Femur (tissue), 1 donor: ENCODE results near the gene B3GAT3.
"Not testable (repeated sequence)": the region's sequence is repeated elsewhere in the genome, so short reads cannot be mapped to it uniquely, and the experiment has no call there.

Experiments used
- DNase-seq: peaks from one replicate; pipeline ENCODE4 v3.0.0-alpha.2; 2017

B3GAT3 gene

GRCh38 chr11:62645946-62646824 lies 24.4 kb upstream of the B3GAT3 start, which contains the start of gene GANAB:
GANAB (minus strand) TSS chr11:62646613; CDS start chr11:62646599, 14 bp downstream.
- DNase-seq = peak; percentile 99

GRCh38 chr11:62645671-62645945 lies 23.8 kb upstream of the B3GAT3 start:
- DNase-seq = no peak

GRCh38 chr11:62644220-62644619 lies 22.4 kb upstream of the B3GAT3 start:
- no peak for DNase-seq

- no peak for DNase-seq
Measured at GRCh38 chr11:62632492-62632891, 10.7 kb upstream of the B3GAT3 start.

GRCh38 chr11:62627713-62628112 lies 5.9 kb upstream of the B3GAT3 start:
- no peak for DNase-seq

- no peak for DNase-seq
Measured at GRCh38 chr11:62622476-62623089, 797 bp upstream of the B3GAT3 start.

- no peak for DNase-seq
Measured at GRCh38 chr11:62621027-62621566, 689 bp downstream of the B3GAT3 start.

- not testable (repeated sequence) for DNase-seq
Measured at GRCh38 chr11:62616957-62617356, 4.8 kb downstream of the B3GAT3 start.

- DNase-seq = no peak
Measured at GRCh38 chr11:62615521-62615920, 6.3 kb downstream of the B3GAT3 start.

- no peak for DNase-seq
Measured at GRCh38 chr11:62614275-62614674, 7.5 kb downstream of the B3GAT3 start.

GRCh38 chr11:62613291-62613778 lies 8.5 kb downstream of the B3GAT3 start:
- peak; percentile 51 for DNase-seq

GRCh38 chr11:62612366-62613290 lies 9.2 kb downstream of the B3GAT3 start, which contains the start of the genes EML3 and ROM1:
EML3 (minus strand) TSS chr11:62612775; CDS start chr11:62612457, 318 bp downstream.
ROM1 (plus strand) TSS chr11:62613257; CDS start chr11:62613282, 25 bp downstream.
- DNase-seq = peak; percentile 95

- peak; percentile 85 for DNase-seq
Measured at GRCh38 chr11:62611705-62612365, 10.0 kb downstream of the B3GAT3 start.

- no peak for DNase-seq
Measured at GRCh38 chr11:62610814-62611704, 10.7 kb downstream of the B3GAT3 start.

- no peak for DNase-seq
Measured at GRCh38 chr11:62610403-62610802, 11.4 kb downstream of the B3GAT3 start.

GRCh38 chr11:62608776-62609175 lies 13.0 kb downstream of the B3GAT3 start:
- no peak for DNase-seq

GRCh38 chr11:62607714-62608113 lies 14.1 kb downstream of the B3GAT3 start:
- DNase-seq = no peak

- no peak for DNase-seq
Measured at GRCh38 chr11:62605902-62606301, 15.9 kb downstream of the B3GAT3 start.

- no peak for DNase-seq
Measured at GRCh38 chr11:62605467-62605866, 16.3 kb downstream of the B3GAT3 start.

- DNase-seq = no peak
Measured at GRCh38 chr11:62604460-62605120, 17.2 kb downstream of the B3GAT3 start.
